GM19467 (cell line): ENCODE results near the gene NLGN3.

Source experiments
- ATAC-seq: cut with Tn5 transposase; IDR thresholded peaks from one replicate; pipeline ENCODE4 v1.9.1; 2021; ENCODE audit warnings: mild to moderate bottlenecking, moderate library complexity; ENCODE audit not compliant: unreplicated experiment

NLGN3 gene

DNA sequence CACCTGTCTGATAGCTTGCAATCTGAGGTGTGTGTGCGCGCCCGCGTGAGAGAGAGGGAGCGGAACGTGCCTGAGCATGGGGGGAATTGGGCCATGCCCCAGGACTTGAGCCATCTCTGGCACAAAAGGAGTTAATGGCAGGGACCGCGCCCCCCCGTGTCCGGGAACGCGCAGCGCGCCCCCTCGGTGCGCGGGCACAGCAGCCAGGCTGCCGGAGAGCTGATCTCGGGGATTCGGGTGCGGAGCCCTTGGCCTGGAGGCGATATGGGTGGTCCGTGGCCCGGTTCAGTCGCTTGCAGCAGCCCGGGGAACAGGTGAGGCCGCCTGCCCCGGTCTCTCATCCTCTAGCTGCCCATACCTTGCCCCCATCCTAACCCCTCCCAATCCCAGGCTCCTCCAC lies at the start of gene NLGN3:
Gene NLGN3 (plus strand): TSS at position 191 of the 400 bp plus-strand sequence. CDS start 2,909 bp downstream, outside the sequence.
- no peak for ATAC-seq

DNA sequence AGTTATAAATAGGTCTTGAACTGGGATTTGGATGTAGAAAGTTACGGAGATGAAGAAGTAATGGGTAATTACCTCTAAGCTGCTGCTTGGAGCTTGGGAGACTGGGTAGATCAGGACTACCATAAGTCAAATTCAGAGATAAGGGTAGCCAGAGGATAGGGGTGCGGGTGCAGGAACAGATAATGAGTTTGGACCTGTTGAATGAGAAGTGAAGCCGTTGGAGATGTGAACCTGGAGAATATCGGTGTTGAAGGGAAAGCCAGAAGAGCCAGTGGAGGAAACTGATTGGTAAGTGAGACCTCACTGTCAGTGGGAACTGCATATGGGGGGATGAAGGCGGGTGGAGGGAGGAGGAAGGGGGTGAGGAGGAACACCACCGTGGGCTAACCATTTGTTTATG lies 49.6 kb upstream of the NLGN3 start:
- ATAC-seq: no peak

DNA sequence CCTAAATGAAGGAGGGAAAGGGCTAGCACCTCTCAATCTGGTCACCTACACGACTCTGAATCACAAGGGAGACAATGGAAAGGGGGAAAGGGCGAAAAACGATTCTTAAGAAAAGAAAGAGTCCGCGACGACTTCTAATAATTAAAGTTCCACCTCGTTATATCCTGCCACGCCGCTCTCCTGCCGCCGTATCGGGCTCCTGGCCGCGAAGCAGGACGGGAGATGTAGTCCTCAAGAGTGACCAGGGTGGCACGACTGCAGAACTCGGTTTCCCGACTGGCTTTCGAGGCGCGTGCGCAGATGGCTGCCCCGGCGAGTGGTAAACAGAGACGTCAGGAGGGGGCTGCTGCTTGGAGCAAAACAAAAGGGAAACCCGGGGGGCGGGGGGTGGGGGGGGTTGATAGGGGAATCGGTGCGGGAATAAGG lies 49.1 kb upstream of the NLGN3 start, which contains the start of gene FOXO4:
Gene FOXO4 (plus strand): TSS at position 297 of the 426 bp plus-strand sequence. CDS start 678 bp downstream, outside the sequence.
- peak; percentile 87 for ATAC-seq

DNA sequence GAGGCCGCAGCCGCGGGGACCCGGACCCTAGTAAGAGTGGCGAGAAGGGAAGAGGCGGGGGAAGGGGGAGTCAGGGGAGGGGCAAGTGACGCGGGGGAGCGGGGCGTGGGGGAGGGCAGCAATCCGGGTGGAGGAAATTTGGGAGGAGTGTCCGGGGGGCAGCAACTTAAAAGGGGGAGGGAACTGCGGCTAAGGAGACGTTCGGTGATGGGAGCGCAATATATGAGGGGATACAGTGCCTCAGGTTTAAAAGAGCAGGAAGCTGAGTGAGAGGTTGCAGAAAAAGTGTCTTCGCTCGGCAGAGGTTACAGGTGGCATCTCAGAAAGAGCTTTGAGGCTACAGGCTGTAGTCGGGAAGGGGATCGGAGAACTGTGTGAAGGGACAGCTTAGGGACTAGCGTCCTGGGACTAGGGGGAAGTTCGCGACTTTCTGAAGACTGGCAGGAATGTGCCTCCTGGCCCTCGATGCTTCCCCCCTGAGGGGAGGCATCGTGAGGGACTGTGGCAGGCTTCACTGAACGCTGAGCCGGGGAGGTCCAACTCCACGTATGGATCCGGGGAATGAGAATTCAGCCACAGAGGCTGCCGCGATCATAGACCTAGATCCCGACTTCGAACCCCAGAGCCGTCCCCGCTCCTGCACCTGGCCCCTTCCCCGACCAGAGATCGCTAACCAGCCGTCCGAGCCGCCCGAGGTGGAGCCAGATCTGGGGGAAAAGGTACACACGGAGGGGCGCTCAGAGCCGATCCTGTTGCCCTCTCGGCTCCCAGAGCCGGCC lies 48.5 kb upstream of the NLGN3 start:
- no peak for ATAC-seq

DNA sequence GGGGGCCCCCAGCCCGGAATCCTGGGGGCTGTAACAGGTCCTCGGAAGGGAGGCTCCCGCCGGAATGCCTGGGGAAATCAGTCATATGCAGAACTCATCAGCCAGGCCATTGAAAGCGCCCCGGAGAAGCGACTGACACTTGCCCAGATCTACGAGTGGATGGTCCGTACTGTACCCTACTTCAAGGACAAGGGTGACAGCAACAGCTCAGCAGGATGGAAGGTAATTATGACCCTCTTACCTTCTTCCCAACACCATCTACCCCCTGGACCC lies 47.9 kb upstream of the NLGN3 start:
- ATAC-seq: no peak

DNA sequence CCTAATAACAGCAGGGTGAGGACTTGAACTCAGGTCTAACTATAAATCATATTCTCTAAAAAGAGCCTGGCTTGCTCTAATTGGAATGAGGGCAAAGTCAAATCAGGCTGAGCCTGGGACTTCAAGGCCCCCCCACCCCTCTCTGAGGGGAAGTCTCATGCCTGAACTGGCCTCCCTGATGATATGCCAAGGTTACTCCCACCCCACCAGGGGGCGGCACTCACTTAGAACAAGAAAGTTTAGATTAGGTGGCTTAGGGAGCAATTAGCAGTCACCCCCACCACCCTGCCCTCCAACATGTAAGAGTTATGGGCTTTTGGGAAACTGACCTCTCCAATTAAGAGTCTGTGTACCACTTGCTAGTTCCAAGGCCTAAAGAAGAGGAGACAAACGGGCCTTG lies 46.3 kb upstream of the NLGN3 start:
- ATAC-seq: no peak

DNA sequence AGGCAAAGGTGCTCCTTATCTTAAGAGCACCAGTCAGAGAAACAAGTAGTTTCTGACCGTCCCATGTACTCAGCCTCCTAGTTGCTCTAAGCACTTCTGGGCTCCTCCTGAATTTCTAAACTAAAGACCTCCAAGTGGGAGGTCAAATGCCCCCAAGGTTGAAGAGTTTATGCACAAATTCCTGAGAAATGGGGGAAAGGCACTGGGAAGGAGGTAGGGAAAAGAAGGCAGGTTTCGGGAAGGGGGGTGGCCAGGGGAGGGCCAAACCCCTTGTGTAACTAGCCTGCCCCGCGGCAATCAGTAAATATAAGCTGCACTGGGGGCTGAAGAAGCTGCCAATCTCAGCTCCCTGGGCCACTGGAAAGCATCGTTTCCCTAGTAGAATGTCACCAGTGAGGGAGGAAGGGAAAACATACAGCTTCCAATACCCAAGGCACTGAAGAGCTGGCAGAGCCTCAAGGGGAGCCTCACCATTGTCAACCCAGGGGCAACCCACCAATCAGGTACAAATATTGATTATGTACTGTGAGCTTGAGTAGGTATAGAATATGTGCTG lies 45.6 kb upstream of the NLGN3 start:
- no peak for ATAC-seq

DNA sequence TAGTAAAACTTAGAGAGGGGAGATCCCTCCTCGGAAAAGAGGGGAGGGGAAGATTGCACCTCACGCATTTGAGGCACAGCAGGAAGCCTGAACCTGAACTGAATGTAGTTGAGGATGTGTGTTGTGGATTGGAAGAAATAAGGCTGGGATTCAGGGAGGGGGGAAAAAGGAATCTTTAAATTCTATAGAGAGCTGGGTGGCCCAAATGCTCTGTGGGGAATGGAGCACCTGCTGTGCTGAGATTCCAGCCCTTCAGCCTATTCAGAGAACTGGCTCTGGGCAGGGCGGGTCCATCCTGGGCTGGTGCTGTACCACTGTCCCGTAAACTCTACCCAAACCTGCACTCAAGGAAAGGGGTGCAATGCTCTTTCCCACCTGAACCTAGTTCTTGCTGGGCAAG lies 44.9 kb upstream of the NLGN3 start:
- no peak for ATAC-seq

DNA sequence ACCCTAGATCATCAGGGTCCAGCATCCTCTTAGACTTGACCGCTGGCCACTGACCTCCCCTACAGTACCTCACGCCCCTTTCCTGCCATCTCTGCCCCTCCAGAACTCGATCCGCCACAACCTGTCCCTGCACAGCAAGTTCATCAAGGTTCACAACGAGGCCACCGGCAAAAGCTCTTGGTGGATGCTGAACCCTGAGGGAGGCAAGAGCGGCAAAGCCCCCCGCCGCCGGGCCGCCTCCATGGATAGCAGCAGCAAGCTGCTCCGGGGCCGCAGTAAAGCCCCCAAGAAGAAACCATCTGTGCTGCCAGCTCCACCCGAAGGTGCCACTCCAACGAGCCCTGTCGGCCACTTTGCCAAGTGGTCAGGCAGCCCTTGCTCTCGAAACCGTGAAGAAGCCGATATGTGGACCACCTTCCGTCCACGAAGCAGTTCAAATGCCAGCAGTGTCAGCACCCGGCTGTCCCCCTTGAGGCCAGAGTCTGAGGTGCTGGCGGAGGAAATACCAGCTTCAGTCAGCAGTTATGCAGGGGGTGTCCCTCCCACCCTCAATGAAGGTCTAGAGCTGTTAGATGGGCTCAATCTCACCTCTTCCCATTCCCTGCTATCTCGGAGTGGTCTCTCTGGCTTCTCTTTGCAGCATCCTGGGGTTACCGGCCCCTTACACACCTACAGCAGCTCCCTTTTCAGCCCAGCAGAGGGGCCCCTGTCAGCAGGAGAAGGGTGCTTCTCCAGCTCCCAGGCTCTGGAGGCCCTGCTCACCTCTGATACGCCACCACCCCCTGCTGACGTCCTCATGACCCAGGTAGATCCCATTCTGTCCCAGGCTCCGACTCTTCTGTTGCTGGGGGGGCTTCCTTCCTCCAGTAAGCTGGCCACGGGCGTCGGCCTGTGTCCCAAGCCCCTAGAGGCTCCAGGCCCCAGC lies 43.8 kb upstream of the NLGN3 start:
- ATAC-seq: no peak

DNA sequence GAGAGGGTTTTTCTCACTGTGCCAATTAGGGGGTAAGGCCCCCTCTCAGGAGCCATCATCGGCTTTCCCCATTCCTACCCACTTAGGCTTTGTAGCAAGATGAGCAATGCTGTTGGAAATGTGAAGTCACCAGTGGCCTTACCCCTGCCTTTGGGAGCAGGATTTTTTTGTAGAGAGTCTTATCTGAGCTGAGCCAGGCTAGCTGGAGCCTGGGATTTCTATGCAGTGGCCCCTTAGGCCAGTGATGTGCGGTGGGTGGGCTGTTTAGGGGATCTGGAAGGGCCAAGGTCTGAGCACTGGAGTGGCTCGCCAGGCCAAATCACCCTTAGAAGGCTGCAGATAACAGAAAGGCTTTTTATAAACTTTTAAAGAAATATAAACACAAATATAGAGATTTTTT lies 42.3 kb upstream of the NLGN3 start:
- no peak for ATAC-seq

DNA sequence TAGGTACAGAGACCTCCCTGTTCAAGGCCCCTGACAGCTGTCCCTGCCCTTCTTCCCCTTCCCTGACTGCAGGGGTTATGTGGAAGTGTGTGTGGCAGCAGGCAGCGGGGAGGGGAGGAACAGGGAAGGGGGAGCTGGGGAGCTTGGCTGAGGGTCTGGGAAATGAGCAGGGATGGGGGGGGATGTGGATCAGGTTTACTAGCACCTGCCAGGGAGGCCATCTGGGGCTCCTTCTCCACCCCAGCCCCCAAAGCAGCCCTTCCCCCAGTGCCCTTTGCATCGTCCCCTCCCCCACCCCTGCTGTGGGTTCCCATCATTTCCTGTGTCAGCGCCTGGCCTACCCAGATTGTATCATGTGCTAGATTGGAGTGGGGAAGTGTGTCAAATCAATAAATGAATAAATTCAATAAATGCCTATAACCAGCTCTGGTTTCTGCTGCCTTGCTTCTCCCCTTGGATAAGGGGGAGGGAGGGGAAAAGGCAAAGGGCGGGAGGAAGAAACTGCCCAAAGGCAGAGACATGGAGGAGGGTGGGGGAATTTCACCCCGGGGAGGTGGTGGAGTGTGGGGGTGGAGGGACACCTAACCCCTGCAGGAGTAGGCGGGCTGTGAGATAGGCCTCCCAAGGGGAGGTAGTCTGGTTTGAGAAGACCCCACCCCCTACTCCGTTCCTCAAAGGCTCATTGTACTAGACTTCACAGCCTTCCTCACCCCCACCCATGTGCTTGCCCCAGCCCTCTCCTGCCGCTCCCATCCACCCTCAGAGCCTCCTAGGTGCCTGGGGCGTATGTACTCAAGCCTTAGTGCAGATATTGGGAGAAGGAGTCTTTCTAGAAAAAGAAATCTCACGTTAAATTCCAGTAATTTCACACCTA lies 41.3 kb upstream of the NLGN3 start:
- no peak for ATAC-seq

DNA sequence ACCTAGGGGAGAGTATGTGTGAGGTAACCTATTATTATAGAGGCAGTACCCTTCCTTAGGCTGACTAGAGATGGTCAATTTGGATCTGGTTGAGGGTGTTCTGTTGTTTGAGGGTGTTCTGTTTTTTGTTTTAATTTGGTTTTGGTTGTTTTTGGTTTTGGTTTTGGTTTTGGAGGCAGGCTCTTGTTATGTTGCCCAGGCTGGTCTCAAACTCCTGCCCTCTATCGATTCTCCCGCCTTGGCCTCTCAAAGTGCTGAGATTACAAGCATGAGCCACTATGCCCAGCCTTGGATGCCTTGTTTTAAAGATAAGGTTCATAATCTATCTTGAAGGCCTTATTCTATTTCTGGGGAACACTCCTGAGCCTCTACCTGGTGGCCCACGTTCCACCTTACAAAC lies 39.0 kb upstream of the NLGN3 start:
- no peak for ATAC-seq

DNA sequence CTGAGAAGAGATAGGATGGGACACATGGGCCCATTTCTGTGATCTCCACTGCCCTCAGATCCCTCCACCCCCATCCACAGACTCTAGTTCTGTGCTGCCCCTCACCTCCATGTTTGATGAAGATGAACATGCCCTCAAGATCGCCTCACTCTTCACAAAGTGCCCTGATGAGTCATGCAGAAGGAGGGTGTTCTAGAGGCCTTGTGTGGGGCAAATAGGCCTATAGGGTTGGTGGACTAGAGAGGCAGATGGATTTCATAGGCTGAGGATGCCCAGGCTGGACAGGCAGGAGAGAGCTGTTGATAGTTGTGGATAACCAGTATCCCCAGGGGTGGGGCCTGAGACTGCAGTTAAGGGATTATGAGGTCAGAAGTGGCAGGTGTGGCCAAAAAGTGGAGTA lies 38.2 kb upstream of the NLGN3 start, which contains the start of gene CXorf65:
Gene CXorf65 (minus strand): TSS at position 314 of the 400 bp plus-strand sequence. CDS start 184 bp downstream, at position 130.
- ATAC-seq: no peak

DNA sequence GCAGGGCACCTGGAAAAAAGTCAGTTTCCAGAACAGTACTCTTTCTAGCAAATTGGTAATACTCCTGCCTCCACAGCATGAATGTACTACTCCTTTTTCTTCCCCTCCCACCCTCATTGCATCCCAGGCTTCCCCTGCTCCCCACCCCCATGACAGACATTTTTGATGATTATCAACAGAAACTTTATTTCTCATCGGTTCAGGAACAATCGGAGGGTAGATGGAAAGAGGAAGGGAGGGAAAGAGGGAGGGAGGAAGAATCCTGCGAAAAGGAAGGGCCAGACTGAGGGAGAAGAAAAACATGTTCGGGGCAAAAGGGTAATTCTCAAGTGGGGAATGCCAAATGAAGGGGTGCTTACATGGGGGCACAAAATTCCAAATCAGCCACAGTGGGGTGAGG lies 37.4 kb upstream of the NLGN3 start:
- ATAC-seq: no peak

DNA sequence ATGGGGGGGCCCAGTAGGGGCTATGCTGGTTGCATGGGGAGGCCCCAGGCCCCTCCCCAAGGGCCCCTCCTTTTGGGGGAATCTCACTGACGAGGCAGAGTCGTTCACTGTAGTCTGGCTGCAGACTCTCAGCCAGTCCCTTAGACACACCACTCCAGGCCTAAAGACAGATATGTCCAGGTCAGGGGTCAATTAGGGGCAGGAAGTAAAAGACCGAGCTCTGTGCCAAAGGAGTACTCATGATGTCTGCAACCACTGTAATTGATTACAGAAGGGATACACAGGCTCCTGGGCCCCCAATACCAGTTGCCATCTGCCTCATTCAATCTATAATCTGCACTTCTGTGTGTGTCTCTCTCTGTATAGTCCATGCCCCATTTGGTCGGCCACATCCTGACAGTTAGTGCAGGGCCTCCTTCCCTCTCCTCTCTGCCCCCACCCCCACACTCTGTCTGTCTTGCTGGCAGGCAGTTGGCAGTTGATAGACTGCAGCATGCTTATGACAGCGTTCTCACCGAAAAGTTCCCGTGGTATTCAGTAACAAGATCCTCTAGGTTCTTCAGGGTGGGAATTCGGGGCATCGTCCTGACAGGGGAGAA lies 36.8 kb upstream of the NLGN3 start:
- ATAC-seq: no peak

DNA sequence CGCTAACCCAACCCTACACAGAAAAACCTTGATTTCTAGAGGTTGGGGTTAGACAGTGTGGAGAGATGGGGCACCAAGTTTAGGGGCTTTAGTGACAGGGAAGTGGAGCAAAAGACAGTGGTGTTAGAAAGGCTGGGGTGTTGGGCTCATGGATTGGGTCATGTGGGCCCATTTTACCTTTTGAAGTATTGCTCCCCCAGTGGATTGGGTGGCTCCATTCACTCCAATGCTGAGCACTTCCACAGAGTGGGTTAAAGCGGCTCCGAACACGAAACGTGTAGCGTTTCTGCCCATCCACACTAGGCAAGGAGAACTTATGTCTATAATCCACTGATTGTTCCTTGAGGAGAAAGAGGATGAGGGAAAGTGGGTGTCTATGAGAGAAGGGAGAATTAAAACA lies 35.6 kb upstream of the NLGN3 start:
- ATAC-seq: no peak

DNA sequence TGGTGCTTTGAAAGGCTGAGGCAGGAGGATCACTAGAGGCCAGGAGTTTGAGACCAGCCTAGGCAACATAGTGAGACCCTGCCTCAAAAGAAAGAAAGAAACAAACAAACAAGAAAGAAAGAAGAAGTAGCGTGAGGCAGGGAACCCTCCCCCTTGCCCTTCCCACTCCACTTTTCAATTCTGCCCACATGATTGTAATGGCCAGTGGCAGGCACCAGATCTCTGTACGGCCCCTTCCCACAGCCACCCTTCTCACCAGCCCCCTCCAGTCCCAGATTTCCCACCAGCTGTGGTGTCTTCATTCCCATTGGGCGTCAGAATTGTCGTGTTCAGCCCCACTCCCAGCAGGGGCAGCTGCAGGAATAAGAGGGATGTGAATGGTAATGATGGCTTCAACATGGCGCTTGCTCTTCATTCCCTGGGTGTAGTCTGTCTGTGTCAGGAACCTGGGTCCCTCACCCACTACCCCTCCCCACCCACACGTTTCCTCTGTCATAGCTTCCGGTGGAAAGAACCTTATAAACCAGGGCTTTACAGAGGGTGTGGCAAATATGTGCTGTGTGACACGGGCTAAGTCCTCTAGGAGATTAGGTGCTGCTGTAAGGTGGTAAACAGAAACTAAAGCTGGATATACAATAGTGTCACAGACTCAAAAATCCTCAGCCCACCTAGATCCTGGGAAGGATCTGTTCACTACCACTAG lies 33.3 kb upstream of the NLGN3 start, which contains the start of gene IL2RG:
Gene IL2RG (minus strand): TSS at position 437 of the 703 bp plus-strand sequence. CDS start 38 bp downstream, at position 399.
- peak; percentile 75 for ATAC-seq

DNA sequence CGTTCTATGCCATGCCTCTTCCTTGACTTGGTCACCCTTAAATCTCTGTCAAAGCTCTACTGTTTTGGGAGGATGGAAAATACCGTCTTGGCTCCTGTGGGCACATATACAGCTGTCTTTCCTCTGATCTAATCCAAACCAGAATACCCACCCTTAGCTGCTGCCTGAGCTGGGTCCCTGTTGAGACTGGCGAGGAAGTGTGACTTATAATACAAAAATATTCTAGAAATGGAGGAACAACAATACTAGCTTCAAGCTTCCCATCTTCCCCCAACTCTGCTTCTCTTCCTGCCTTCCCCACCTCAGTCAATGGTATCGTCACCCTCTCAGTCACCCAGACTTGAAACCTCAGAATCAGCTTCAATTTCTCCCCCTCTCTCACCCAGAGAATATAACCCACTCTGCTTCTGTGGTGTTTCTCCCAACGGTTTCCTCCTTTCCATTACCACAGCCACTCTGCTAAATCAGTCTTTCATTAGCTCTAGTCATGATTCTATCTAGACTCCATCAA lies 32.7 kb upstream of the NLGN3 start:
- ATAC-seq: no peak

DNA sequence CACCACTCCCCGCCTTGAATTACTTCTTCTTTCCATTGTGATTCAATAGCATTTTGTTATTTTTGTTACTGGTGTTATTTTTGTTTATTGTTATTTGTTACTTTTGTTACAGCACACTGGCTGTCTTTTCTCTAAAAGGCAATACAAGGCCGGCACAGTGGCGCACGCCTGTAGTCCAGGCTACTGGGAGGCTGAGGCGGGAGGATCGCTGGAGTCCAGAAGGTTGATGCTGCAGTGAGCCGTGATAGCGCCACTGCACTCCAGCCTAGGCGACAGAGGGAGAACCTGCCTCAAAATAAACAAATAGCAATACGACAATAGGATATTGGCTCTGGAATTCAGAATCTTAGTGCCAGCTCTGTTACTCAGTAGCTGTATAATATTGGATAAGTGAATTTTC lies 27.3 kb upstream of the NLGN3 start:
- ATAC-seq: no peak
